HG02852 (cell line): ENCODE data around the gene ALPK3.
"Not testable (repeated sequence)": the region's sequence is repeated elsewhere in the genome, so short reads cannot be mapped to it uniquely, and the experiment has no call there.

Source experiments
- ATAC-seq: cut with Tn5 transposase; IDR thresholded peaks from one replicate; pipeline ENCODE4 v1.9.1; 2021; ENCODE audit warnings: mild to moderate bottlenecking, moderate library complexity; ENCODE audit not compliant: unreplicated experiment

Gene ALPK3

DNA sequence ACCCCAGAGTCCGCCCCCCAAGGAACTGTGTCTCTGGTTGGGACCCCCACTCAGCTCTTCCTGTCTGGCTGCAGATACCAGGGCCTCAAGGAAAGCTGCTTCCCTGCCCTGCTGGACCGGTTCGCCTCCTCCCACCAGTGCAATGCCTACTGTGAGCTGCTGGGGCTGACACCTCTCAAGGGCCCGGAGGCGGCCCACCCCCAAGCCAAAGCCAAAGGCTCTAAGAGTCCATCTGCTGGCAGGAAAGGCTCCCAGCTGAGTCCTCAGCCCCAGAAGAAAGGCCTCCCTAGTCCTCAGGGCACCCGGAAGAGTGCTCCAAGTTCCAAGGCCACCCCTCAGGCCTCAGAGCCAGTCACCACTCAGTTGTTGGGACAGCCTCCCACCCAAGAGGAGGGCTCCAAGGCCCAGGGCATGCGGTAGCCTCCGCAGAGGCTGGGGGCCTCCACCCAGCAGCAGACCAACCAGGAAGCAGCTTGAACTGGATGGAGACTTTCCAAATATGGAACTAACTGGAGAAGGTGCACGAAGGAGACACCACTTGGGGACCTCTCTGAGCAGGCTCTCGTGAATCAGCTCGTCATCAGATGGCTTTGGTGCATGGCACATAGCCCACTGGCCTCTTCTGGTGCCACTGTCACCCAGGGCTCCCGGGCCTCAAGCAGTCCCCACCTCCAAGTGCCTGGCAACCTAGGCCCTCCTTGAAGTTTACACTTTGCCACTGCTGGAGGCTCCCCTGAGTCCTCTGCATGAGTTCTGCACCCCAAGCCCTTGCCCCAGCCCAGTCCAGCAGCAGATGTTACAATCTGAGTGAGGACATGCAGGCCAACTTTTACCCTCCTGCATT lies 51.1 kb downstream of the ALPK3 start:
- no peak for ATAC-seq

DNA sequence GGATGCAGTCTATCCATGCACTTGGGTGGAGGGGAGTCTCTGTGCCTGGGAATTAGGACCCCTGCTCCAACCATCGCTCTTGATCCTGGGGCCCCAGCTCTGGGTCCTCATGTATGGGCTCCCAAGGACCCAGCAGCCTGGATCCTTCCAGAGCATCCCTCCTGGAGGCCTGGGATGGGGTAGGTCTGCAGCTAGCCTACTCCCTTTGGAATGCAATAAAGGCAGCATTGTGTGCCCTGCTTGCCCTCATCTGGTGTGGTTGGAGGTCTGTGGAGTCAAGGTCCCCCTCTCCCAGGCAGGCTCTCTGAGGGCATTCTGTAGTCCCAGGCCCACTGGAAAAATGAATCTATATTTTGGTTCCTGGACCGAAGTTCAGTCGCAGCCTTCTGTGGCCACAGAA lies 52.4 kb downstream of the ALPK3 start:
- no peak for ATAC-seq

DNA sequence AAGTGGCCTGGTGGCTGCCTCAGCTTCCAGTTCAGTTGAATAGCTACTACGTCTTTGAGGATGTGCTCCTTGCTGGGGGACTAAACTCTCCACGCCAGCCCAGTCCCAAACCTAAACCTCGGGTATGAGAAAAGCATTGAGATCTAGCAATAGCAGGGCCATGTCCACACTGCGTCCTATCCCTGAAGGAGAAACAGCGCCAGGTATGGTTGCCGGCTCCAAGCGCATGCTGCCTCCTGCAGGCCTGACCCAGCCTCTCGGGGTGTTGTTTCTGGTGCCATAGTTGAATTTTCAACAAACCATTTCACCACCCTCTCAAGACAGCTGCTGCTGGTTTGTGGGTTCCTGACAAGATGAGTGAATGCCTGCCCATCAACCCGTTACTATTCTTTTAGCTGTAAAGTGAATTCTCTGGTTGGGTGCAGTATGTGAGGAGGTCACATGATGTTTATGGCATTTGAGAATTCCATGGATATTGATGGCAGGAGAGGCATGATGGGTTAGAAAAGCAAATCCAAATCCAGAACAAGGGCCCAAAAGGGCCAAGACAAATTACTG lies 54.4 kb downstream of the ALPK3 start:
- ATAC-seq, result no peak

DNA sequence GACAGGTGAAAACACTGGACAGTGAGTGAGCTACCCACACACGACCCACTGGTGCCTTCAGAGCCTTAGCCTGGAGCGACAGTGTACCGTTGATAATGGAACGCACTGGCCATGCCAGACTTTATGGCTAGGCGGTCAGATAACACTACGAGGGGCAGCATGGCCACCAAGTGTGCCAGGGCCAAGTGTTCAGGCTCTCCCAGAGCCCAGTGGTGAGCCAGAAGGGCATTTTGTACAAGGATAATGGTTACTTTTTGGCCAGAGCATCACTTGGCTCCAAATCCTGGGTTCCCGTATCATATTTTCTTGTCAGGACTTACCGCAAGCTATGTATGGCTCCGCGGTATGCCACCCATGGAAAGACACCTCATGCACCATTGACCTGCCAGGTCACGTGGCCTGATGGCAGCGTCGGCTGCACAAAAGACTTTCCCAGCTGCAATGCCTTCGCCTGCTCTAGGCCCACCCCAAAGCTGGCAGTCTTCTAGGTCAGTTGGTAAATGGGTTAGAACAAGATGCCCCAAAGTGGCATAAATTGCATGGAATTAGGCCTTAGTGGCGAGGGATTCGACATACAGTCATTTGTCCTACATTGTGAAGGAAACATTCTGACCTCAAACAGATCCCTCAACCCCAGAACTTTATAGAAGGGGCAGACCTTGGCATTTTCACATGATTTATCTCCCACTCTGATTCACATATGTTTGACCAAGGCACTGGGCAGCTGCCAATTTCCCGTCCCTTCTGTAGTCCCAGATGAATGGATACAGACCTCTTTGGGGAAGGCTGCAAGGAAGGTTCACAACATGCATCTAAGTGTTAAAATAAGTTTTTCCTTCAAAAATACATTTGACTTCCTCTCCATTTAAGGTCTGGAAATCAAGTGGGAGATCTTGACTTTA lies 55.1 kb downstream of the ALPK3 start:
- no peak for ATAC-seq

DNA sequence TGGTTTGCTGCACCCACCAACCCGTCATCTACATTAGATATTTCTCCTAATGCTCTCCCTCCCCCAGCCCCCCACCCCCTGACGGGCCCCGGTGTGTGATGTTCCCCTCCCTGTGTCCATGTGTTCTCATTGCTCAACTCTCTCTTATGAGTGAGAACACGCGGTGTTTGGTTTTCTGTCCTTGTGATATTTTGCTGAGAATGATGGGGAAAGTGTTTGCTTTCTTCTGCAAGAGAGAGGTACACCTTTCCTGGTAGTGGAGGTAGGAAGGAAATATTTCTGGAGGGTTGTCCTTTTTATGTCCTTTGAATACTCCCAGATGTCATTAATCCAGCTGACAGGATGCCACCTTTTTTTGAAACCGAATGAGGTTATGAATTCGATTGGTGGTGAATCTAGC lies 56.8 kb downstream of the ALPK3 start:
- ATAC-seq, result no peak

DNA sequence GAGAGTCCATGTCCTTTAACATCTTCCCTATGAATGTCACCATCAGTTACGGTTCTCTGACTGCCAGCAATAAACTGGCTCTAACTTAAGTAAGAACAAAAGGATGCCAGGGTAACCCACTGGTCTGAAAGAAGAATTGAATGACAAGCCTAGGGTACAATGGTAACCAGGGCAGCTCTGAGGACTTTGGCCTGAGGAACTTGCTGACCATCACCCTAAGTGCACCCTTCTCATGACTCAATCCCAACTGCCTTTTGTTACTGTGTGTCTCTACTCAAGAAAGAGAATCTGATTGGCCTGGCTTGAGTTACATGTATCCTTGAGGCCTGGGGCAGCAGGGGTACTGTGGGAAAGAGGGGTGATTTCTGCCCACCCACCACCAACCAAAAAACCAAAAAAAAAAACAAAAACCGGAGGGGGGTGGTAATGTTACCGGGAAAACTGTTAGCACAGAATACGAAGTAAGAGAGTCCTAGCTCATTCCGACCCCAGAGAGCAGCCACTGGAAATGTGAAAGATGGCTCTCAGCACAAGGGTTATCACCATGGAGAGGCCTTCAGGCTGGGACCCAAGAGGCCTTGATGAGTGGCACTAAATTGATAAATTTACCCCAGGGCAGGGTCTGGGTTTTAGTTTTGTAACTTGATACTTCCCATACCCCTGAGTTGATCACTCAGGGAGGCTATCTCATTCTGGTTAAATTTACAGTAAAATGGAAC lies 58.0 kb downstream of the ALPK3 start:
- ATAC-seq, result no peak

DNA sequence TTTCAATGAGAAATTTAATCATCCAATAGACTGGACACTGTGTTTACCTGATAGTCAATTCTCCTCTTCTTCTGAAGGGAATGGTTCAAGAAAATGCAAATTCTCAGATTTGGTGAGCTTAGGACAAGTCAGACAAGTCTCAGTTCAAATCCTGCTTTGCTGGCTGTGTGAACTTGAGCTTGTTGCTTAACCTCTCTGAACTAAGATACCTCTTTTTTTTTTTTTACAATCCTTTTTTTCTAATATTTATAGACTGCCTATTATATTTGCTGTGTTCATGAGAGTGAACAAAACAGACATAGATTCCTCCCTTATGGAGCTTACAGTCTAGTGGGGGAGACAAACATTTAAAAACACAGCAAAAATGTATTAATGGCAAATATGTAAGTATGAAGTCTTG lies 59.1 kb downstream of the ALPK3 start:
- no peak for ATAC-seq

DNA sequence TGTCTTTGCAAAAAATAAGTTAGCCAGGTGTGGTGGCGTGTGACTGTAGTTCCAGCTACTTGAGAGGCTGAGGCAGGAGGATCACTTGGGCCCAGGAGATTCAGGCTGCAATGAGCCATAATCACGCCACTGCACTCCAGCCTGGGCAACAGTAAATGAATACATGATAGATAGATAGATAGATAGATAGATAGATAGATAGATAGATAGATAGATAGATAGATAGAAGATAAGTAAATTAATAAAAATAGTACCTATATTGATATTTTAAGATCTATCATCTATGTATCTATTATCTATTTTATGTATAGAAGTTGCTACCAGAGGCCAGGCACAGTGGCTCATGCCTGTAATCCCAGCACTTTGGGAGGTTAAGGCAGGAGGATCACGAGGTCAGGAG lies 60.5 kb downstream of the ALPK3 start:
- ATAC-seq, result not testable (repeated sequence)

DNA sequence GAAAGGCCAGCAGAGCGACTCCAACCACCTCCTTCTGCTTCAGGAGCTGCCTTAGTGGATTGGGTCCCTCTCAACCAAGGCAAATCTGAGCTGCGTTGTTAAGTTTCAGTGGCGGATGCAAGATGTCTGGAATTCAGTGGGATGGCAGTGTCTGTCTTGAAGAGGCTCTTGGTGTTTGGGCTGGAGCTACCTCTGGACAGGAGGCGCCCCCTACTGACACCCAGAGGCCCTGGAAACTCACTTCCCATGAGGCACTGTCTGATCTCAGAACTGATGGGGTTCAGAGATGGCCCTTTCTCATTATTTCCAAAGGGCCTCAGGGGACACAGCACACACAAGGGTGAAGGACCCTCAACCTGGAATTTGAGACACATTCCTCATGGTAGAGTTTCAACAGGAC lies 61.3 kb downstream of the ALPK3 start:
- no peak for ATAC-seq

DNA sequence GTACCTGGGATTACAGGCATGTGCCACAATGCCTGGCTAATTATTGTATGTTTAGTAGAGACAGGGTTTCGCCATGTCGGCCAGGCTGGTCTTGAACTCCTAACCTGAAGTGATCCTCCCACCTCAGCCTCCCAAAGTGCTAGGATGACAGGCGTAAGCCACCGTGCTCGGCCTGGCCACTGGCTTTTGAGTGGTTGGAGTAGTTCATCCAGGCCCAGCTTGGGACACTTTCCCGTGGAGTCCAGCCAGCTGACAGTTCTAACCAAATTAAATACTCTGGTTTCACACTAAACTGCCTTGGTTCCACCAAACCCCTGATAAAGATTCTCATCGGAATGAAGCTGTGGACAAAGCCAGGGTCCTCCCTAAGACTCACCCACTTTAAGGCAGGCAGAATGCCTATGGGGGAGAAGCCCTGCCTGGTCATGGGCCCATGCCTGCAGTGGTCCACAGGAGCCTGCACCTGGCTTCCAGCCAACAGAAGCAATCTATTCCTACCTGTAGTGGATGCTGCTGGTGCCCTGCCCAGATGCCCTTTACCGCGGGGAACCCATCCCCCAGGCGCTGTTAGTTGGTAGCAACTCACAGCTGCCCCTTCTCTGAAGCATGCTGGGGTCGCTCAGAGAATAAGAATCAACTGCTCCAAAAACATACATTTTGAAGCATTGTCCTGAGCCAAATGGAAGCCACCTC lies 62.1 kb downstream of the ALPK3 start:
- ATAC-seq, result no peak

DNA sequence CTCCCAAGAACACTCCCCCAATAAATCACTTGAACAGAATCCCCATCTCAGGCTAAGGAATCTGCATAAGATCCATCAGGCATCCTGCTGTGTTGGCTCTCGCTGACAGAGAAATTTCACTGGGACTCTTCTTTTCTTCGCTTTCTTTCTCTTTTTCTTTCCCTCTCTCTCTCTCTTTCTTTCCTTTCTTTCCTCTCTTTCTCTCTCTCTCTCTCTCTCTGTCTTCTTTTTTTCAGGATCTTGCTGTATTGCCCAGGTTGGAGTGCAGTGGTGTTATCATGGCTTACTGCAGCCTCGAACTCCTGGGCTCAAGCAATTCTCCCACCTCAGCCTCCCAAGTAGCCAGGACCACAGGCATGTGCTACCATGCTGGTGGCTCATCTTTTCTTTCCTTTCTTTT lies 62.9 kb downstream of the ALPK3 start:
- no peak for ATAC-seq

DNA sequence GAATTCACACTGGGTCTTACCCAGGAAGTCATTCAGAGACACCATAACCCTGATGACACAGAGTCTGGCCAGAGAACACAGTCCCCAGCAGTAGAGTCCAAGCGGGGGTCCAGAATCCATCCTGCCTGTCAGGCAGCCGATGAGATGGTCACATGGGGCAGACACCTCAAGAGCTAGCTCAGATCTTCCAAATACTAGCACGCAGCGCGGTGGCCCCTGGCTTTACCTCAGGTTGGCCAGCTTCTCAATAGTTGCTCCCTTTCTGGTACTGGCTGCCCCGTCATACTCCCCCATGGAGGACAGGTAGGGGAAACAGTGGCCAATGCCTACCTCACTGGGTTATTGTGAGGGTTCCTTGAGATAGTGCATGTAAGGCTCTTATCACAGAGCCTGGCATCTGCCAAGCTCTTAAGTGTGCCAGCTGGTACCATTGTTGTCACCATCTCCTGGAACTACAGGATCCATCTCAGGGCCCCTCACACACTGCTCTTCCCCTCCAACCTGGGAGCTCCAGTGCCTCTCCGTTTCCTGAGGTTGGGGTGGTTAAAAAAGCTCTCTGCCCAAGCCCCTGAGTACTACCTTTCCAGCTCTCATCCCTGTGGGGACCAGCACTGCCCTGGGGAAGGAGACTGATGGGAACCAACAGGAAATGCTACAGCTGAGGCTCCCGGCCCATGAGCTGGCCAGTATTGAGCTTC lies 63.8 kb downstream of the ALPK3 start:
- no peak for ATAC-seq

DNA sequence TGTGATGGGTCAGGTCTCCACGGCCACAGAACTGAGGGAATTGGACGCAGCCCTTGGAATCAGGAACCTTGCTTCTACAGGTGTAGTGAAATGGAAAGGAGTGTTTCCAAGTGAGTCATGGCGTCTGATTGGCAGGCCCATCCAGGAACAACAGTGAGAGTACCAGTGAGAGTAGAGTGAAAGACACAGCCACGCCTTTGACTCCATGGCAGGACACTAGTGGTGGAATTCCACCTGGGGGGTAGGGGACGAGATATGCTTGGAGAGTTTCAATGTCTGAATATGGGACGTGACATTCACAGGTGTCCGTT lies 64.3 kb downstream of the ALPK3 start:
- no peak for ATAC-seq

DNA sequence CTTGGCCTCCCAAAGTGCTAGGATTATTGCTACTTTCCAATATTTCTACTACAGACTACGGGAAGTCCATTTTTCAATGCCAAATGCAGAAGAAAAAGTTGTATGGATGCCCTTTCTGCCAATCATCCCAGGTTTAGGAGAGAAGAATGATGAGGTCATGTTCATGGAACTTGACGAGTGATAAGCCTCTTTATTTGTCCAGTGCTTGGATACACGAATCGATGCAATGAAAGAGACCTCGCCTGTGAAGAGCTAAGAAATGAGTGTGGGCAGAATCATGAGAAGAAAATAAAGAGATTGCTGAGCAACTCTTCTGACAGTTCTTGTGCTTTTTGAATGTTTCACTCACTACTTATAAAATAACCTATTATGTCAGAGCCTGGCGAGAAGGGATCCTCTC lies 66.3 kb downstream of the ALPK3 start:
- no peak for ATAC-seq

DNA sequence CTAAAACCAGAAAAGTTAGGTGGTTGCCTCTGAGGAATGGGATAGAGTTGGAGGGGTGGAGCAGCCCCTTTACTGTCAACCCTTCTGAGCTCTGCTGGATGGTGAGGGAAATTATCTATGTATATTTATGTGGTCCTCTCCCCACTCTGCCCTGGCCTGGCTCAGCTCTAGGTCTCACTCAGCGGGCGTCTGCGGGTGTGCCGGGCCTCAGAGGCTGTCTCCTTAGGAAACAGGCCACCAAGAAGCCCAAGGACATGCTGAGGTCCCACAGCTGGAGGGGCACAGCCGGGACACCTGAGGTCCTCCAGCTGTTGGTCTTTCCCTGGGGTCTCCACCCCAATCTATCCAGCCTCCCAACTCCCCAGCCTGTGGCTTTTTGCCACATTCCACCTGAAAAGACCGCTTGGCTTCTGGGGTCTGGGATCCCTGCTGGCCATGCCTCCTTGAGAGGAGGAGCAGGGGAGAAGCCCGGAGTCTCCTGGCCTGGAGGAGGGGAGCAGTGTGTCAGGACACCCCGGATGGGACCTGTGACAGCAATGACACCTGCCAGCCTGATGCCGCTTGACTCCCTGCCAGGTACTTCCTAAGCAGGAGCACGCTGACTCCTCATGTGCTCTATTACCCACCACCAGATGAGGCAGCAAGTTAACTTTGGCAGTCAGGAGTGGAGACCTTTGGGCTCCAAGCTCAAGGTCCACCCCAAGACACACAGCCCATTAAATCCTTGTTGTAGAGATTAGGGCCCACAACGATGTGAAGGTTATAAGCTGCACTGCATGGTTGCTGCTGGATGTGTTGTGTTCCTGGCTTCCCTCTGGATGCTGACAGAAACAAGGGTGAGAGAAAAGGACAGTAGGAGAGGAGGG lies 67.0 kb downstream of the ALPK3 start, which contains the start of gene SLC28A1:
Gene SLC28A1 (plus strand): TSS at position 747 of the 866 bp plus-strand sequence. CDS start 3,099 bp downstream, outside the sequence.
- no peak for ATAC-seq

DNA sequence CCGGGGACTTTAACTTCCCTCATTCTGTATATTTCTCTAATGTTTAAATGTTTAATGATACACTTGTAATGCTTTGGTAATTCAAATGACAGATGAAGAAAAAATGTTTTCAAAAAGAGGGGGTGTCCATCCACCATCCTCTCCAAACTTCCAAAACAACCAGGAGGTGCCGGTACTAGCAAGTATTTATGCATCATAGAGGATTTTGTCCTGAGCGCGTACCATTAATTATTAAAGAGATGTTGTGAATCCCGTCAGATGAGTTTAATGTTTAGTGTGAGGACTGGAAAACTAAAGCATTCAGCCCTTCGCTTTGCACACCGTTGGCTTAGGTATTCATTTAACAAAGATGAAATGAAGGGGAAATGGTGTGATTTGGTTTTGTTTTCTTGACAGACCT lies 68.6 kb downstream of the ALPK3 start:
- ATAC-seq, result no peak

DNA sequence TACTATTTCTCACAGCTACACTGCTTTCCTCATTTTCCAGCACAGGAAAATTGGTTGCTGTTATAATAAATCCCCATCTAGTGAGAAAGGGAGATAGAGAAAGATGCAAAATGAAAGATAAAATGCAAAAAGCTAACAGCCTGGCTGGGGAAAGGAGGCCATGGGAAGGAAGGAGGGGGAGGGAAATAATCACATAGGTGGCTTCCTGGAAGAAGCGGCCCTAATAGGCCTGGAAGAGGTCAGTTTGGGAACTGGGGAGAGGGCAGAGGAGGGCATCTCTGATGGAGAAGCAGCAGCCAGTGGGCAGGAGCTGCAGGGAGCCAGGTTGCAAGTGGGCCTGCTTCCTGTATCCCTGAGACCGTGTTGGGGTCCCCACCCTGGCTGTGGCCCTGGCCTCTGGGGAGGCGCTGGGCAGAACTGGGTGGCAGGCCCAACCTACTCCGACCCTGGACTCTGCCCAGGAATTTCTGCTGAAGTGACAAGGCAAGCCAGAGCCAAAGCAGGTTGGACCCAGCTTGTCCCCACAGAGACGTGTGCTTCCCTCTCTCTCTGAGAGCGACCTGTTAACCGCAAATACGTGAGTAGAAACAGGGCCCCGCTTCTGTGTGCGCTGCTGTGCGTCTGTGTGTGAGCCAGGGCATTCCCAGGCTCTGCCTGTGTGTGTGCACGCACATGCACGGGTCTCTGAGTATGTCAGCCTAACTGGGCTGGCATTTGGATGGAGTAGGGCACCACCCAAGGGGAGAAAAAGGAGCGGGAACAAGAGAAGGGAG lies 69.2 kb downstream of the ALPK3 start:
- no peak for ATAC-seq

DNA sequence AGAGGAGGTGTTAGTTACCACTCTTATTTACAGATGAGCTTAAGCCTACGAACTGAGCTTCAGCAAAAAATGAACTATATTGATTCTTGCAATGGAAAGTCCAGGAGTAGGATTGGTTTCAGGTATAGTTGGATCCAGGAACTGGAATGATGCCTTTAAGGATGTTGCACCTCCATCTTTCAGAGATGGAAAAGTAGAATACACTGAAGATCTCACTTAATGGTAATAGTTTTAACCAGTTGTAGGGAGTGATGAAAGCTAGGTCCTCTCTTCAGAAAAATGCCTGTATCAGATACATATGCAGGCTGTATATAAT lies 69.8 kb downstream of the ALPK3 start:
- no peak for ATAC-seq
